ENCODE data around the gene ATP6V0A1.
"Not testable (repeated sequence)": the region's sequence is repeated elsewhere in the genome, so short reads cannot be mapped to it uniquely, and the experiment has no call there.

Gene ATP6V0A1

DNA sequence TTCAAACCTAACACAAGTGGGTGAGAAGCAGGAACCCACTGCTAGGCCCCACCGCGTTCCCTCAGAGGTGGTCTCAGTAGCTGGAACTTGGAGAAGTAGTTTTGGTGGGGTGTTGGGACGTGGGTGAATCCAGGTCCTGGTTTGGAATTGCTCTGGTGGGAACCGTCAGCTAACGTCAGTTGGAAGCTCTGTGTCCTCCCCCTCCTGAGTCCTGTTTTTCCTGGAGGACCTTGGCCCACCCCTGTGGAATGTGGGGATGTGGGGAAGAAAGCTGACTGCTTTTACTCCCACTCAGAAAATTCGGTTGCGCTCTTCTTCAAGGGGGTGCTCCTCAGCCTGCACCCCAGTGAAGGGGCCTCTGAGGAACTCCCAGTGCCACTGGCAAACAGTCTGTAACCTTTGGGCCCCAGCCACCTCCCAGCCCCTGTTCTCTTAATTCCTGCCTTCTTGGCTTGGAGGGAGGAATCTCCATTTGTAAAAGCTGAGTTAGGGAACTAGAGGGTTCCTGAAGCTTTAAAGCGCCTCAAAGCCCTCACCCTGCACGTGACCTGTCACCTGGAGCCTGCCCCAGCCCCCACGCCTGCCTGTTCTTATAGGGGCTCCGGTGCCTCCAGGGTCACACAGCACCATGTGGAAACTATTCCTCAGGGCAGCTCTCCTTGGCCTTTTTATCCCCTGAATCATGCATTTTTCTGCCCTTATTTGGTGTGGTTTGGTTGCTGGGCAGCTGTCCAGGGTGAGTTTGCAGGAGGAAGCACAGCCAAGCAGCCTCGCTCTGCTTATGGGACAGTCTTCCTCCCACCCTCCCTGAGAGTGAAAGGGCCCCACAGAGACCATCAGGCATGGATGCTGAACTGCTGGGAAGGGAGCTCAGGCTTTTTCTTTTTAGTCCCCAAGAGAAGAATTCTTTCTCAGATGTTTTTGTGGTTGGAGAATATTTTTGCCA is 61.1 kb downstream of the ATP6V0A1 start:
- DNase-seq (ENCODE audit: low read depth) = peak; percentile 98

DNA sequence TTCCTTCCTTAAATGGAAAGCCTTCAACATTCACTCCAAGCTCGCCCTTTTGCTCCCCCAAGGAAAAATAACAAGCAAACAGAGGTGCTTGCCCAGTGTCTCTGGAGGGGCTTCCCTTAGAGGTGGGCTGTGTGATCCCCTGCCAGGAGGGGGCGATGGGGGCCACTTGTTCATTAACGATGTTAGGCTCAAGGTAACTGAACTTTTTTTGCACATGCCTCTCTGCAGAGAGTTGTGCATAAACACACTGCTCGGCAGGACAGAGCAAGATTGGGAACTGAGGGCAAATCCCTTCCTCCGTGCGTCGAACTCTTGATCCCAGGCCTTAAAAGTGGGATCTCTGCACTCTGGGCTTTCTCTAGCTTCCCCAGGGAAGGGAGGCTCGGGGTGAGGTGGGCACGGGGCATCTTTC is 61.9 kb downstream of the ATP6V0A1 start:
- no peak for DNase-seq (ENCODE audit: low read depth)

DNA sequence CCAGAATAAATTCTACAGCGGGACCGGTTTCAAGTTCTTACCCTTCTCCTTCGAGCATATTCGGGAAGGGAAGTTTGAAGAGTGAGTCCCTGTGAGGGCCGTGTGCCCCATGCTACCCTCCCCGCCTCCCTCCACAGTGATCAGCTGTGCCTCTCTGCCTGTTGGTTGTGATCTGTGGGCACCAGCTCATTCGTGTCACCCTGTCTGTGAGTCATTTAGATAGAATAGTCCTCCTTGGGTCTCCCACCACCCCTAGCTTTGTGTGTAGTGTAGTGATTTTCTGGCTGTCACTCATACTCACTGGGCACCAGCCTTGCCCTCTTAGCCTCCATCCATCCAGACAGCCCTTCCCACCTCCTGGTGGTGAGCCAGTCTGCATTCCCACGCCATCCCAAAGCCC is 62.4 kb downstream of the ATP6V0A1 start:
- no peak for DNase-seq (ENCODE audit: low read depth)

DNA sequence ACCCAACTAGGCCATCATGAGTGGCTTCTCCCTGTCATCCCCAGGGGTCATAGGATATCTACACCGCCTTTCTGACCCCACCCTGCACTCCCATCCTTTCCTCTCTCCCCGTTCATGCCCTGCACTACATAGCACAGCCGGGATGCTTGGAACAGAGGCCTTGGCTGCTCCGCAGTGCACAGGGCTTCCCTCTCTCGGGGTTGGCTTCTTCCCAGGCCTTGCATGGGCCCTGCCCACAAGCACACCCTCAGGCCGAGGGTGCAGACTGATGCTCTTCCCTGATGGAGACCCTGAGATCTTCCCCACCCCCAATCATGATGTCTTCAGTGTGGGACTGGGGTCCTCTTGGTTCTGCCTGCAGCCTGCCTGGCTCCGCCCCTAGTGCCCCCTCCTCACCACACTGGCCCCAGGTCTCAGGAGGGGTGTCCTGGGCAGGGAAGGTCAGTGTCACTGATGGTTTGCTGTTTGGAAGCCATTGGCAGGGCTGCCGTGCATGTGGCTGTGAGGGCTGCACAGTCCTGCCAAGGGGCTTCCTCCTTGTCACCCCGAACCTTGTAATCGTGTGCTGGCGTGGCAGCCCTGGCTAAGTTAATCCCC is 63.1 kb downstream of the ATP6V0A1 start:
- no peak for DNase-seq (ENCODE audit: low read depth)

DNA sequence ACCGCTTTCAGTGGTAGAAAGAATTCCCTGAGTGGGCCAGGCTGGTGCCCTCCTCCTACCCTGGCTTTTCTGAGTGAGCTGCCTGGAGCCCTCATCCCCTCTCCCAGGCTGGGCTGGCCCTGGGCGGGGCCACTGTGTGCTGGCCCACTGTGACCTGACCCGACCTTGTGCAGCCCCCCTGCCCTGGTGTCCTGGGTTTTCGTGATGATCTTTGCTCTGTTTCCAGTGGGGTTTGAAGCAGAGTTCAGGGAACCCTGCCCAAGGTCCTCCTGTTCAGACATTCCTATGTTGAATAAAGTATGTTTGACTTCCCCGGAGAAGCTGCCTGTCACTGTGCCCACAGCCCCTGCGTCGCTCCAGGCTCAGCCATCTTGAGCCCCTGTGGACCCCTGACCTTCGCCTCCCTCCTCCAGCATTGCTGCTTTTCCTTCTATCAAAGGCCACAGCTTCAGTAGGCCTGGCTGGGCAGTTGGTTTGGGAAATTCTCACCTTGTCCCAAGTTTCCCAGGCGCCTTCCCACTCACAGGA is 63.6 kb downstream of the ATP6V0A1 start:
- DNase-seq (ENCODE audit: low read depth) = no peak

DNA sequence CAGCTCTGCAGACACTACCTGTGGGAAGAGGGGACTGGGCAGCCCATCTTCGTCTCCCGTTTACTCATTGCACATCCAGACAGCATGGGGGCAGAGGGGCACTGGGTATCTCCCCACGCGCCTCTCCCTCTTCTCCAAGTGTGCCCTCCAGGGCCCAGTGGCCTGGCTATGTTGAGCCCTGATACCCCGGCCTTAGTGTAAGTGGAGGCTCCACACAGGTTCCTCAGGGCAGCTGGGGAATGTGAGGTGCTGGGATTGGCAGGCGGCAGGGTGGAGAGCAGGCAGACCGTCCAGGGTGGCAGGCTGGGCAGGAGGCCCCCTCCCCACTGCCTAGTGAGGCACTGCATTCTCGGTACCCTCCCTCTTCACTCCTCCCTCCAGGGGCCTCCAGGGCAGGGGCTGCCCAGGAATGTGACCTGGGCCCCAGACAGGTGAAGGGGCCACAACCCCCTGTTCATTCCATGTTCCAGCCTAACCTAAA is 64.2 kb downstream of the ATP6V0A1 start:
- DNase-seq (ENCODE audit: low read depth) = no peak

DNA sequence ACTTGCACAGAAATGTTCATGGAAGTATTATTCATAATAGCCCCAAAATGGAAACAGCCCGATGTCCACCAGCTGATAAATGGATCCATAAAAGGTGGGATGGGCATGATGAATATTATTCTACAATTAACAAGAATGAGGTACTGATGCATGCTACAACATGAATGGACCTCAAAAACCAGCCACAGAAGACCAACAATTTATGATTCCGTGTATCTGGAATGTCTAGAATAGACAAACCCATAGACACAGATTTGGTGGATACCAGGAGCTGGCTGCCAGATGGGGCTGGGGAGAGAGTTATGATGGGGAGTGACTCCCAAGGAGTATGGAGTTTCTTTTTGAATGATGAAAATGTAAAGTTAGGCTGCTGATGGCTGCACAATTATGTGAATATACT is 66.5 kb downstream of the ATP6V0A1 start:
- no peak for DNase-seq (ENCODE audit: low read depth)

DNA sequence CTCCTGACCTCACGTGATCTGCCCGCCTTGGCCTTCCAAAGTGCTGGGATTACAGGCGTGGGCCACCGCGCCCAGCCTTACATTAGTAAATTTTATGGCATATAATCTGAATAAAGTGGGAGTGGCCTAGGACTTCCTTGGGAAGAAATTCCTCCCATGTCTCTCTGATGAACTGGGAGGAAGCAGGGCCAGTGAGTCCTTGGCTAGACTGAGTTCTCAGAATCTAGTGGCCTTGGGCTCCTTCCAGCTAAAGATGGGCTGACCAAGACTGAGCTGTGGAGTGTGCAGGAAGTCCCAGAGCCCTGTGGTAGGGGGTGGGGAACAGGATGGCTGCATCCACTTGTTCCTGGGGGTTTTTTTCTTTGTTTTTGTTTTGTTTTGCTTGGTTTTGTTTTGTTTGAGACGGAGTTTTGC is 67.4 kb downstream of the ATP6V0A1 start:
- DNase-seq (ENCODE audit: low read depth) = no peak

DNA sequence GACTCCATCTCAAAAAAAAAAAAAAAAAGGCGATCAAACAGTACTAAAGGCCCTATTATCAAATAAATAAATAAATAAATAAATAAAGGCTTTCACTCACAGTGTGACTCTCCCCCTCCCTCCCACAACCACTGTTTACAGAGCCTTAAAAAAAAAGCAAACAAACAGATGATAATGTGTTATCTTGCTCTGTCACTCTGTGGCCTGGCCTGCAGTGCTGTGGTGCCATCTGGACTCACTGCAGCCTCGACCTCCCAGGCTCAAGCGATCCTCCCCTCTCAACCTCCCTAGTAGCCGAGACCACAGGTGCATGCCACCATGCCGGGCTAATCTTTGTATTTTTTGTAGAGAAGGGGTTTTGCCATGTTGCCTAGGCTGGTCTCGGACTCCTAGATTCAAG is 69.3 kb downstream of the ATP6V0A1 start:
- DNase-seq (ENCODE audit: low read depth) = no peak

DNA sequence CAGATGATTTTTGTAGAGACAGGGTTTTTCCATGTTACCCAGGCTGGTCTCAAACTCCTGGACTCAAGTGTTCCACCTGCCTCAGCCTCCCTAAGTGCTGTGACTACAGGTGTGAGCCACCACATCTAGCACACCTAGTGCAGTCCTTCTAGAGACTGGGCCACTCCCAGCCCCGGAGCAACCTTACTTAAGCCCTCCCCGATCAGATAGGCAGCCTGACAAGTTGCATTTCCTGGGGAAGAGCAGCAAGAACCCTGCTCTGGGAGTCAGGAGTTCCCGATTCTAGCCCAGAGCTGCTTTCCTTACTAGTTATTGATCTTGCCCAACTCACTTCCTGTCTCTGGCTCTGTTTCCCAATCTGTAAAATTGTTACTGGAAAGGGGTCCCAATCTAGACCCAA is 70.4 kb downstream of the ATP6V0A1 start:
- no peak for DNase-seq (ENCODE audit: low read depth)

DNA sequence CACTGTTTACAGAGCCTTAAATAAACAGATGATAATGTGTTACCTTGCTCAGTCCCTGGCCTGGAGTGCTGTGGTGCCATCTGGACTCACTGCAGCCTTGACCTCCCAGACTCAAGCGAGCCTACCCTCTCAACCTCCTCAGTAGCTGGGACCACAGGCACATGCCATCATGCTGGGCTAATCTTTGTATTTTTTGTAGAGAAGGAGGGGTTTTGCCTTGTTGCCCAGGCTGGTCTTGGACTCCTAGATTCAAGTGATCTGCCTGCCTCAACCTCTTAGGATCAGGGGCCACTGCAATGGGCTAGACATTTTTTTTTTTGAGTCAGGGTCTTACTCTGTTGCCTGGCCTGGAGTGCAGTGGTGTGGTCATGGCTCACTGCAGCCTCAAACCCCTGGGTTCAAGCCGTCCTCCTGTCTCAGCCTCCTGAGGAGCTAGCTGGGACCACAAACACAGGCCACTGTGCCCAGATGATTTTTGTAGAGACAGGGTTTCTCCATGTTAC is 72.3 kb downstream of the ATP6V0A1 start:
- no peak for DNase-seq (ENCODE audit: low read depth)

DNA sequence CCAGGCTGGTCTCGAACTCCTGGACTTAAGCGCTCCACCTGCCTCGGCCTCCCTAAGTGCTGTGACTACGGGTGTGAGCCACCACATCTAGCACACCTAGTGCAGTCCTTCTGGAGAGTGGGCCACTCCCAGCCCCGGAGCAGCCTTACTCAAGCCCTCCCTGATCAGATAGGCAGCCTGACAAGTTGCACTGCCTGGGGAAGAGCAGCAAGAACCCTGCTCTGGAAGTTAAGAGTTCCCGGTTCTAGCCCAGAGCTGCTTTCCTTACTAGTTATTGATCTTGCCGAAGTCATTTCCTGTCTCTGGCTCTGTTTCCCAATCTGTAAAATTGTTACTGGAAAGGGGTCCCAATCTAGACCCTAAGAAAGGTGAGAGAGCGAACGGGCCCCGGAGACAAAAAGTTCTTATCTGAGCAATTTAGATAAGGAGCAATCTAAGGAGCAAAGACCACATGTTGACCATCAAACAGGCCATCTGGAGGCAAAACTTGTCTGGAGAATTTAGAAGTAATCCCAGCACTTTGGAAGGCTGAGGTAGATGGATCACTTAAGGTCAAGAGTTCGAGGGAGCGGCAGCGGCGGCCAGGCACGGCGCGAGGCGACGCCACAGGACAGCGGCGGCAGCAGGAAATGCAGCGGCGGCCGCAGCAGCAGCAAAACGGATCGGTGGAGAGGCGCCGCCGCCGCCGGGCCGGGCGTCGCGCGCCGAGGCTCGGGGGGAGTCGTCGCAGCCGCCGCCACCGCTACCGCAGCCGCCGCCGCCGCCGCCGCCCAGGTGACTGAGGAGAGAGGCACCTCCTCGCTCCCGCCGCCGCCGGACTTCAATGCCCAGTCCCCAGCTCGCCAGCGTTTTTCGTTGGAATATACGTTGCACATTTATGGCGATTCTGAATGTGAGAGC is 73.0 kb downstream of the ATP6V0A1 start:
- DNase-seq (ENCODE audit: low read depth) = no peak

DNA sequence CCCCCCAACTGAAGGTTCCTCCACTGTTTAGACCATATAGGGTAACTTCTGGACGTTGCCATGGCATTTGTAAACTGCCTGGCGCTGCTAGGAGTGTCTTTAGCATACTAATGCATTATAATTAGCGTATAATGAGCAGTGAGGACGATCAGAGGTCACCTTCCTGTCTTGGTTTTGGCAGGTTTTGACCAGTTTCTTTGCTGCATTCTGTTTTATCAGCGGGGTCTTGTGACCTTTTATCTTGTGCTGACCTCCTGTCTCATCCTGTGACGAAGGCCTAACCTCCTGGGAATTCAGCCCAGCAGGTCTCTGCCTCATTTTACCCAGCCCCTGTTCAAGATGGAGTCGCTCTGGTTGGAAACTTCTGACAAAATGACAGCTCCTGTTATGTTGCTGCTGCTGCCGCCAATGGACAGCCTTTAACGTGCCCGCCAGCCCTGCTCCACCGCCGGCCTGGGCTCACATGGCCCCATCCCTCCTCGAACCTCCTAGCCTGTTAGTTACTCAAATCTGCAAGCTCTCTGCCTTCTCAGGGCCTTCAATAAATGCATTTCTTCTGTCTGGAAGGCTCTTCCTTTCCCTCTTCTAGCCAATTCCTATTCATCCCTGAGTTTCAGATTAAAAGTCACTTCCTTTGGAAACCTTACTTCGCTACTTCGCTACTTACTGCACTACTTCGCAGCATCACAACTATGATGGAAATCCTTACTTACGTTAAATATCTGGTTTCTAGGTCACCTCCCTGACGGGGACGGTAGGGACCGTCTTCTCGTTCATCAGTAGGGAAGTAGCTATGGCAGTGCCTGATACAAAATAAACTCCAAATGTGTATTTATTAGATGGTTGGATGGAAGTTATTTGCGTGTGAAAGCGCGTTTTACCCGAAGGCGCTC is 76.7 kb downstream of the ATP6V0A1 start:
- no peak for DNase-seq (ENCODE audit: low read depth)

DNA sequence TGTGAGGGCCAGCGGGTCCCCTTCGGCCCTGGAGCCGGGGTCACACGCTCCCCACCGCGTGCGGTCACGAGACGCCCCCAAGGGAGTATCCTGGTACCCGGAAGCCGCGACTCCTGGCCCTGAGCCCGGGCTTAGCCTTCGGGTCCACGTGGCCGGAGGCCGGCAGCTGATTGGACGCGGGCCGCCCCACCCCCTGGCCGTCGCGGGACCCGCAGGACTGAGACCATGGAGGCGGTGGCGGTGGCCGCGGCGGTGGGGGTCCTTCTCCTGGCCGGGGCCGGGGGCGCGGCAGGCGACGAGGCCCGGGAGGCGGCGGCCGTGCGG is 77.3 kb downstream of the ATP6V0A1 start, which contains the start of gene NAGLU:
TSS of gene NAGLU (plus strand) at position 194 of the 324 bp plus-strand sequence. CDS start at position 226, 32 bp downstream.
- DNase-seq (ENCODE audit: low read depth) = no peak

DNA sequence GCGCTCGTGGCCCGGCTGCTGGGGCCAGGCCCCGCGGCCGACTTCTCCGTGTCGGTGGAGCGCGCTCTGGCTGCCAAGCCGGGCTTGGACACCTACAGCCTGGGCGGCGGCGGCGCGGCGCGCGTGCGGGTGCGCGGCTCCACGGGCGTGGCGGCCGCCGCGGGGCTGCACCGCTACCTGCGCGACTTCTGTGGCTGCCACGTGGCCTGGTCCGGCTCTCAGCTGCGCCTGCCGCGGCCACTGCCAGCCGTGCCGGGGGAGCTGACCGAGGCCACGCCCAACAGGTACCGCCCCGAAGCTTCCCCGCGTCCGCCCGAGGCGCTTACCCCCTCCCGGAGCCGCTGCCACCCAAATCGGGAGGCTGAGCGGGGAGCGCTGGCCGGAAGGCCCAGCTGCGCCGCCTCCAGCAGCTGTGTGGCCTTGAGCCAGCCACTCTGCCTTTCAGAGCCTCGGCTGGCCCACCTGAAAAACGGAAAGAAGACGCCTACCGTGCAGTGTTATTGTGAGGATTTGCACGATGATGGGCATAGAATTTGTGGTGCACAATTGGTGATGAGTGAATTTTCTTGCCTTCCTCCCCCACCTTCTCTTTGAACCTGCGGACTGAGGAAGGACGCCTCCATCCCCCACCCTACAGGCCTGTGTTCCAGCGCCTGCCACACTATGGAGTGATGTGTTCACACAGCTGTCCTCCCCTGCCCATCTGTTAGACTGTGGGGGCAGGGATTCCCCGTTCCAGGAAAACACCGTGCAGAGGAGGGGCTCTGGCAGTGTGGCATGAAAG is 77.9 kb downstream of the ATP6V0A1 start:
- DNase-seq (ENCODE audit: low read depth) = no peak

DNA sequence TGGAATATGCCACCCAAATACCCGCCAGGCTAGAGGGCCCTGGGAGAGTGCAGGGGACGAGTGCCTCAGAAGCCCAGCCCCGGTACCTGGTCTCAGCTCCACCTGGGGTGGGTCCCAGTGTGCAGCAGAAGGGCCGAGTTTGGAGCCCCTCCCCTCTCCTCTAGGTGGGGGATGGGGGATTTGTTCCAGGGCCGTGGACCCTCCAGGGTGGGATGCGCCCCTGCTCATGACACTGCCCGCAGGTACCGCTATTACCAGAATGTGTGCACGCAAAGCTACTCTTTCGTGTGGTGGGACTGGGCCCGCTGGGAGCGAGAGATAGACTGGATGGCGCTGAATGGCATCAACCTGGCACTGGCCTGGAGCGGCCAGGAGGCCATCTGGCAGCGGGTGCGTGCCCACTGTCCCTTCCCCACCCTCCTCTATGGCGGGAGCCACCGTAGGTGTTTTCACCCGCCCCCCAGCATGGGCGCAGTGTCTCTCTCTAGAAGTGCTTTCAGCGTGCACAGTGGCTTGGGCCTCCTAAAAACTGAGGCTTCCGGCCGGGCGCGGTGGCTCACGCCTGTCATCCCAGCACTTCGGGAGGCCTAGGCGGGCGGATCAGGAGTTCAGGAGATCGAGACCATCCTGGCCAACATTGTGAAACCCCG is 78.6 kb downstream of the ATP6V0A1 start:
- no peak for DNase-seq (ENCODE audit: low read depth)

DNA sequence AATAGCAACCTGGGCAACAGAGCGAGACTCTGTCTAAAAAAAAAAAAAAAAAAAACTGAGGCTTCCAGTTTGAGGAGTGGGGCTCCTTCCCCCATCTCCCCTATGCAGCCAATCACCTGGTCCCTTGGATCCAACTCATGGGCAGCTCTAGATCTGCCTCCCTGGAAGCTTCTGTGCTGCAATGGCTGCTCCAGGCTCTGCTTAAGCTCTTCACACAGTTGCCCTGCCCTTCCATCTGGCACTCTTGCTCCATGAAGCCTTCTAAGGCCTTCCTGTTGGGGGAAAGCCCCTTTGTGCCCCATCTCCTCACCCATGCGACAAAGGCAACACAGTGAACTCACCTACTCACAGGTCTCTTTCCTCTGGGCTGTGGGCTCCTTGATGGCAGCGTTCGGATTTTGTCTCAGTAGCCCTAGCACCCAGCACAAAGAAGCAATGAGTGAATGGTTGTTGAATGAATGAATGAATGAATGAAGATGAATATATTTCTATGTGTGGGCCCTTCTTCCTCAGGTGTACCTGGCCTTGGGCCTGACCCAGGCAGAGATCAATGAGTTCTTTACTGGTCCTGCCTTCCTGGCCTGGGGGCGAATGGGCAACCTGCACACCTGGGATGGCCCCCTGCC is 79.3 kb downstream of the ATP6V0A1 start:
- DNase-seq (ENCODE audit: low read depth) = no peak

DNA sequence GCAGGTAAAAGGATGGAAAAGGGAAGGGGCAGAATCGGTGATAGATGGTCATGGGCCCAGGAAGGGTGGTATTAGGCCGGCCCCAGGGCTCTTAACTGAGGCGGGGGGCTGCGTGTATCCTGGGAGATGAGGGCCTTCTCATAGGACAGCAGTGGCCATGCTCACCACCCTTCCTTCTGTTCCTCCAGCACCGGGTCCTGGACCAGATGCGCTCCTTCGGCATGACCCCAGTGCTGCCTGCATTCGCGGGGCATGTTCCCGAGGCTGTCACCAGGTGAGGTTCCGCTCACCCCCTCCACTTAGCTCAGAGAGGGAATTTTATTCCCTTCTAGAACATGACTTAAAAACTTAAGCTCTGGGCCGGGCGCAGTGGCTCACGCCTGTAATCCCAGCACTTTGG is 79.8 kb downstream of the ATP6V0A1 start:
- DNase-seq (ENCODE audit: low read depth) = no peak

DNA sequence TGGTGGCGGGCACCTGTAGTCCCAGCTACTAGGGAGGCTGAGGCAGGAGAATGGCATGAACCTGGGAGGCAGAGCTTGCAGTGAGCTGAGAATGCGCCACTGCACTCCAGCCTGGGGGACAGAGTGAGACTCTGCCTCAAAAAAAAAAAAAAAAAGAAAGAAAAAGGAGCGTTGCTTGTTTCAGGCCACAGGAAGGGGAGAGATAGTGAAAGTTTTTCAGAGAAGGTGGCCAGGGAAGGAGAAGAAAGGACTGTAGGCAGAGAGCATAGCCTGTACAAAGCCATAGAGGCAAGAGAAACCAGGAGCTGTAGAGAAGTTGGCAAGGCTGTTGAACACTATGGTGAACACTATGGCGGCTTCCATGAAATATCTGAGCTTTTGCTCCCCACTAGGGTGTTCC is 81.9 kb downstream of the ATP6V0A1 start:
- DNase-seq (ENCODE audit: low read depth) = not testable (repeated sequence)
